IPS-18c (cell line): Measurements from ENCODE around the gene AATF.

ENCODE experiments used
- H3K4me3 ChIP-seq: 2 replicates; pipeline ENCODE4 v1.7.0; 2013; ENCODE audit warnings: low read depth, mild to moderate bottlenecking, low read length, moderate library complexity; ENCODE audit not compliant: insufficient read depth
- H3K9me3 ChIP-seq: one replicate; pipeline ENCODE4 v1.6.1; 2013; ENCODE audit warnings: mild to moderate bottlenecking, low read length, moderate library complexity; ENCODE audit not compliant: control insufficient read depth, insufficient read depth

Gene AATF

GRCh38 chr17:37016780-37017179 lies 68.0 kb downstream of the AATF start:
- Histone ChIP-seq H3K4me3 (no peak overlapping the region), H3K9me3 (no peaks in the 10 kb centered on the region)

- Histone ChIP-seq H3K9me3 (no peaks in the 10 kb centered on the region), H3K4me3 (no peak overlapping the region)
These were observed 68.7 kb downstream of the AATF start for GRCh38 chr17:37017404-37017803.

- no peaks in the 10 kb centered on the region for H3K9me3 ChIP-seq
- H3K4me3 ChIP-seq = no peak overlapping the region
These were observed 70.5 kb downstream of the AATF start for GRCh38 chr17:37019117-37019740.

- Histone ChIP-seq H3K4me3 (no peak overlapping the region), H3K9me3 (no peaks in the 10 kb centered on the region)
These were observed 71.0 kb downstream of the AATF start for GRCh38 chr17:37019741-37020129.

- H3K9me3 ChIP-seq = no peaks in the 10 kb centered on the region
- H3K4me3 ChIP-seq = no peak overlapping the region
These were observed 75.5 kb downstream of the AATF start for GRCh38 chr17:37024181-37024637.

- Histone ChIP-seq H3K4me3 (no peak overlapping the region), H3K9me3 (no peaks in the 10 kb centered on the region)
These were observed 76.5 kb downstream of the AATF start for GRCh38 chr17:37025238-37025637.

GRCh38 chr17:37025847-37026530 lies 77.2 kb downstream of the AATF start:
- no peak overlapping the region for H3K4me3 ChIP-seq
- H3K9me3 ChIP-seq = no peaks in the 10 kb centered on the region

GRCh38 chr17:37026531-37026869 lies 77.7 kb downstream of the AATF start:
- no peaks in the 10 kb centered on the region for H3K9me3 ChIP-seq
- H3K4me3 ChIP-seq = no peak overlapping the region

GRCh38 chr17:37028040-37028439 lies 79.3 kb downstream of the AATF start:
- H3K9me3 ChIP-seq = no peaks in the 10 kb centered on the region
- H3K4me3 ChIP-seq = no peak overlapping the region

GRCh38 chr17:37031493-37032083 lies 82.8 kb downstream of the AATF start:
- Histone ChIP-seq H3K4me3 (no peak overlapping the region), H3K9me3 (no peaks in the 10 kb centered on the region)

- no peaks in the 10 kb centered on the region for H3K9me3 ChIP-seq
These were observed 88.9 kb downstream of the AATF start for GRCh38 chr17:37037590-37038155.

GRCh38 chr17:37039269-37039668 lies 90.5 kb downstream of the AATF start:
- no peaks in the 10 kb centered on the region for H3K9me3 ChIP-seq
- H3K4me3 ChIP-seq = no peak overlapping the region

More at GRCh38 chr17:37037590-37038155, 88.9 kb downstream of the AATF start:
- H3K4me3 ChIP-seq = no peak overlapping the region

- no peaks in the 10 kb centered on the region for H3K9me3 ChIP-seq
- no peak overlapping the region for H3K4me3 ChIP-seq
These were observed 93.2 kb downstream of the AATF start for GRCh38 chr17:37041932-37042331.

GRCh38 chr17:37043201-37043600 lies 94.4 kb downstream of the AATF start:
- H3K9me3 ChIP-seq = no peaks in the 10 kb centered on the region
- H3K4me3 ChIP-seq = no peak overlapping the region

GRCh38 chr17:37045351-37045922 lies 96.7 kb downstream of the AATF start:
- no peak overlapping the region for H3K4me3 ChIP-seq
- no peaks in the 10 kb centered on the region for H3K9me3 ChIP-seq

GRCh38 chr17:37047631-37048104 lies 98.9 kb downstream of the AATF start:
- H3K9me3 ChIP-seq = no peaks in the 10 kb centered on the region
- H3K4me3 ChIP-seq = no peak overlapping the region

GRCh38 chr17:37048811-37049210 lies 100.1 kb downstream of the AATF start:
- no peaks in the 10 kb centered on the region for H3K9me3 ChIP-seq
- no peak overlapping the region for H3K4me3 ChIP-seq

- Histone ChIP-seq H3K4me3 (no peak overlapping the region), H3K9me3 (no peaks in the 10 kb centered on the region)
These were observed 102.2 kb downstream of the AATF start for GRCh38 chr17:37050920-37051319.
